AG04450 (cell line): ENCODE results near the gene DDX60. TPM values are rescaled to one million over a fixed set of nuclear protein-coding genes. Genes with fewer than 3 reads are reported as not detected.

Experiments
- CTCF ChIA-PET: fragments of 300-600, 350-600 bp; formaldehyde crosslinking; extraction: SDS; loops from one replicate; lab custom pipeline; 2022; ENCODE audit warnings: antibody characterized with exemption, inconsistent platforms; lab: Charles Lee
- POLR2A ChIA-PET: fragments of 350-600 bp; formaldehyde crosslinking; extraction: SDS; loops from one replicate; lab custom pipeline; 2021; ENCODE audit warnings: antibody characterized with exemption, inconsistent platforms; lab: Yijun Ruan, JAX
- DNase-seq: peaks from one replicate; pipeline ENCODE4 v3.0.0-alpha.2; 2011; ENCODE audit warnings: low read depth, low spot score
- H3K27ac ChIP-seq: one replicate; pipeline ENCODE4 v1.5.1; 2012; ENCODE audit warnings: low read depth, low read length, control low read depth
- H3K27me3 ChIP-seq: one replicate; pipeline ENCODE4 v1.6.0; 2012; ENCODE audit warnings: low read length; ENCODE audit not compliant: control insufficient read depth, insufficient read depth
- H3K4me3 ChIP-seq: 2 replicates; pipeline ENCODE4 v1.5.1; 2011; ENCODE audit warnings: mild to moderate bottlenecking, low read depth, low read length, control low read depth
- H3K9me3 ChIP-seq: 2 replicates; pipeline ENCODE4 v1.5.1; 2012; ENCODE audit warnings: low read length; ENCODE audit not compliant: control insufficient read depth, insufficient read depth
- polyA minus RNA-seq: library from RNA; depleted of rRNA, polyadenylated mRNA; stranded (reverse); fragments of >200 nt; gene quantifications from 2 replicates; pipeline ENCODE4 v1.2.3, GENCODE V29; 2011; rRNA and poly(A)+ RNA removed
- polyA plus RNA-seq: library from polyadenylated mRNA; depleted of rRNA; stranded (reverse); fragments of >200 nt; gene quantifications from 2 replicates; pipeline ENCODE4 v1.2.3, GENCODE V29; 2011; rRNA removed
- TF ChIP-seq, protein P1 (sequence below): IDR thresholded peaks from 2 replicates; pipeline ENCODE4 v1.5.1; 2011; ENCODE audit warnings: low read depth, low read length, control low read depth, inconsistent platforms

Gene DDX60
- polyA plus RNA-seq (7.1 and 8.4 TPM in 2 replicates), polyA minus RNA-seq (5.7 and 11.9 TPM in 2 replicates)

- Histone ChIP-seq H3K27me3 (no peaks in the 10 kb centered on the region), H3K9me3 (peaks cover 2% of the 10 kb centered on the region; the same call in 1 of the 2 replicates), H3K4me3 (peak within 1 kb of the TSS; percentile 83), H3K27ac (peak within 1 kb of the TSS; percentile 87)
- ChIA-PET CTCF (interaction anchor here (0.6 to 2.0 kb wide), 7 partner anchors 9 to 682 kb away, joined by 3 to 9 read pairs (median 4); no protein-coding TSS in a partner anchor), POLR2A (interaction anchor here (0.6 kb wide), 1 partner anchor 94 kb away, joined by 3 read pairs; no protein-coding TSS in a partner anchor)
- DNase-seq = peak; percentile 37
- TF ChIP-seq, protein P1, sequence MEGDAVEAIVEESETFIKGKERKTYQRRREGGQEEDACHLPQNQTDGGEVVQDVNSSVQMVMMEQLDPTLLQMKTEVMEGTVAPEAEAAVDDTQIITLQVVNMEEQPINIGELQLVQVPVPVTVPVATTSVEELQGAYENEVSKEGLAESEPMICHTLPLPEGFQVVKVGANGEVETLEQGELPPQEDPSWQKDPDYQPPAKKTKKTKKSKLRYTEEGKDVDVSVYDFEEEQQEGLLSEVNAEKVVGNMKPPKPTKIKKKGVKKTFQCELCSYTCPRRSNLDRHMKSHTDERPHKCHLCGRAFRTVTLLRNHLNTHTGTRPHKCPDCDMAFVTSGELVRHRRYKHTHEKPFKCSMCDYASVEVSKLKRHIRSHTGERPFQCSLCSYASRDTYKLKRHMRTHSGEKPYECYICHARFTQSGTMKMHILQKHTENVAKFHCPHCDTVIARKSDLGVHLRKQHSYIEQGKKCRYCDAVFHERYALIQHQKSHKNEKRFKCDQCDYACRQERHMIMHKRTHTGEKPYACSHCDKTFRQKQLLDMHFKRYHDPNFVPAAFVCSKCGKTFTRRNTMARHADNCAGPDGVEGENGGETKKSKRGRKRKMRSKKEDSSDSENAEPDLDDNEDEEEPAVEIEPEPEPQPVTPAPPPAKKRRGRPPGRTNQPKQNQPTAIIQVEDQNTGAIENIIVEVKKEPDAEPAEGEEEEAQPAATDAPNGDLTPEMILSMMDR = peak; percentile 62
These were observed at the start of gene DDX60 for GRCh38 chr4:168318266-168318895. Gene DDX60 (minus strand): TSS chr4:168318752. CDS start chr4:168311259, 7,493 bp downstream.

DNA sequence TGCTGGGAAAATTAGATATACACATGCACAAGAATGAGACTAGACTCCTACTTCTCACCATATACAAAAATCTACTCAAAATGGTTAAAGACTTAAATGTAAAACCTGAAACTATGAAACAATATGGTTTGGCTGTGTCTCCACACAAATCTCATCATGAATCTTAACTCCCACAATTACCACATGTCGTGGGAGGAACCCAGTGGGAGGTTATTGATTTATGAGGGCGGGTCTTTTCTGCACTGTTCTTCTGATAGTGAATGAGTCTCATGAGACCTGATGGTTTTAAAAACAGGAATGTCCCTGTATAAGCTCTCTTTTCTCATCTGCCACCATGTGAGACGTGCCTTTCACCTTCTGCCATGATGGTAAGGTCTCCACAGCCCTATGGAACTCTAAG, 48.5 kb upstream of the DDX60 start:
- Histone ChIP-seq H3K9me3 (no peaks in the 10 kb centered on the region), H3K27me3 (no peaks in the 10 kb centered on the region), H3K4me3 (no peak overlapping the region), H3K27ac (no peak overlapping the region)
- DNase-seq = no peak
- ChIA-PET CTCF (no interaction called here), POLR2A (no interaction called here)
- TF ChIP-seq, protein P1 = no peak

DNA sequence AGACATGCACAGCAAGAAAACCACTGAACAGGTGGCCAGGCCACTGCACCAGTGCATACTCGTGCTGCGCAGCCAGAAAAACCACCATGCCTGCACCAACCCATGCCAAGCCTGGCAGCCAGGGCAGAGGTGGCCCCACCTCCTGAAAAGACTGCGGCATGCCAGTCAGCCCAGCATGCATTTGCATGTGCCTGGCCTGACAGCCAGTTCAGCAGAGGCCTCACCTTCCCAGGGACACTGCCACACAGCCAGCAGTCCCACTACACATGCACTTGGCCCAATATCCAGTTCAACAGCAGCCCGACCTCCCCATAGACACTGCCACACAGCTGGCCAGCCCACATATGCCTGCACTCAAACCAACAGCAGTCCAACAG, 43.5 kb upstream of the DDX60 start:
- no peak for DNase-seq
- CTCF ChIA-PET = interaction anchor here (1.1 kb wide), 1 partner anchor 208 kb away, joined by 3 read pairs; no protein-coding TSS in a partner anchor
- Histone ChIP-seq H3K27ac (no peak overlapping the region), H3K9me3 (no peaks in the 10 kb centered on the region), H3K27me3 (no peaks in the 10 kb centered on the region), H3K4me3 (no peak overlapping the region)
- TF ChIP-seq, protein P1 = no peak
- POLR2A ChIA-PET = no interaction called here

DNA sequence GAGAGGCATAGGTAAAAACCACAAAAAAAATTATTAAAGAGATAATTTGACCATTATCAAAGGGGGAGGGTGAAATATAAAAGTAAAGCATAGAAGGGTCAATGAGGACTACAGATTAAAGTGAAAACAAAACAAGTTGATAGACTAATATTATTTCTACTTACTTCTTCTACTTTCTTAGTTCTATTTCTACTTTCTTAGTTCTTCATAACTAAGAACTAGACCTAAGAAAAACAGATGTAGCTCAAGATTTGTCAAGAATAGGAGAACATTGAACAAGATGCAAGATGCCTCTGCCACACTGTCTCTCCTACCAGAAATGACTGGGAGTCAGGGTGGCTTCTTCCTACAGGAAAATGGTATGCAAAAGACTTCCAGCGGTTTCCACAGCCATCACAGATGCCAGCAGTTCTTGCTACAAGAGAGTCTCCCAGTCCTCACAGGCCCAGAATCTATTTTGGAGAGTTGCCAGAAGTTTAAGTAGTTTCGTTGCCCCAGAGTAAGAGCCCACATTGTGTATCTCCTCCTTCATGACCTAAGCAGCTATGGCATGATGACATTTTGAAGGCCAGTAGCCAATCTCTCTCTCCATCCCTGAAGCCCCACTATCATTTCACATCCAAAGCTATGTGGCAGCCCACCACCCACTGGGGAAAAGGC, 42.9 kb upstream of the DDX60 start:
- no peak for DNase-seq
- TF ChIP-seq, protein P1 = no peak
- no peaks in the 10 kb centered on the region for H3K27me3 ChIP-seq
- ChIA-PET POLR2A (no interaction called here), CTCF (interaction anchor here (1.1 kb wide), 1 partner anchor 207 kb away, joined by 3 read pairs; no protein-coding TSS in a partner anchor)
- no peak overlapping the region for H3K4me3 ChIP-seq
- H3K27ac ChIP-seq = no peak overlapping the region
- no peaks in the 10 kb centered on the region for H3K9me3 ChIP-seq

GRCh38 chr4:168360271-168360670, 41.7 kb upstream of the DDX60 start:
- TF ChIP-seq, protein P1 = no peak
- no peak overlapping the region for H3K4me3 ChIP-seq
- H3K27me3 ChIP-seq = no peaks in the 10 kb centered on the region
- ChIA-PET POLR2A (no interaction called here), CTCF (no interaction called here)
- no peak for DNase-seq
- no peaks in the 10 kb centered on the region for H3K9me3 ChIP-seq
- H3K27ac ChIP-seq = no peak overlapping the region
